HPDE6-E6E7 (cell line): ENCODE results near the gene CCDC60.

ENCODE experiments used
- DNase-seq: peaks from one replicate; pipeline ENCODE4 v3.0.0; 2011; ENCODE audit warnings: missing footprints; ENCODE audit errors: extremely low spot score

Gene CCDC60, protein sequence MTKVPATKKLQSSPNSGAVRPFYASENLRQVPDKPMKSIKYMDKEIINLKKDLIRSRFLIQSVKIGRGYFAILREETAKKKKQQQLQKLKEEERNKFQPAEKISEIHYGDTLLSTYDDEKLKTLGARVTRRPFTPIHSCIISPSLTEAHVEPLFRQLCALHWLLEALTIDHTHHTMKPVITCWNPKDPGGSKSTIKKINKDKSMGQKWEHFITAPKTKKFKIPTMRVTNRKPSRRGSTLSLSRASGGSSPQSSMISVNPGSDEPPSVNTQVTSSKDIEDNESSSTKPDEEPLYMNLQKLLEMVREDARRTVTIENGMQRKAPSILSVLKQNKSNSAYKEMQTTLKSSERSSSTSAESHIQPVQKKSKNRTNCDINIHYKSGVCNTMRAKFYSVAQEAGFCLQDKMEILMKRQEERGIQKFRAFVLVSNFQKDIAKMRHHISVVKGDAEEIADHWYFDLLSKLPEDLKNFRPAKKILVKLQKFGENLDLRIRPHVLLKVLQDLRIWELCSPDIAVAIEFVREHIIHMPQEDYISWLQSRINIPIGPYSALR

DNA sequence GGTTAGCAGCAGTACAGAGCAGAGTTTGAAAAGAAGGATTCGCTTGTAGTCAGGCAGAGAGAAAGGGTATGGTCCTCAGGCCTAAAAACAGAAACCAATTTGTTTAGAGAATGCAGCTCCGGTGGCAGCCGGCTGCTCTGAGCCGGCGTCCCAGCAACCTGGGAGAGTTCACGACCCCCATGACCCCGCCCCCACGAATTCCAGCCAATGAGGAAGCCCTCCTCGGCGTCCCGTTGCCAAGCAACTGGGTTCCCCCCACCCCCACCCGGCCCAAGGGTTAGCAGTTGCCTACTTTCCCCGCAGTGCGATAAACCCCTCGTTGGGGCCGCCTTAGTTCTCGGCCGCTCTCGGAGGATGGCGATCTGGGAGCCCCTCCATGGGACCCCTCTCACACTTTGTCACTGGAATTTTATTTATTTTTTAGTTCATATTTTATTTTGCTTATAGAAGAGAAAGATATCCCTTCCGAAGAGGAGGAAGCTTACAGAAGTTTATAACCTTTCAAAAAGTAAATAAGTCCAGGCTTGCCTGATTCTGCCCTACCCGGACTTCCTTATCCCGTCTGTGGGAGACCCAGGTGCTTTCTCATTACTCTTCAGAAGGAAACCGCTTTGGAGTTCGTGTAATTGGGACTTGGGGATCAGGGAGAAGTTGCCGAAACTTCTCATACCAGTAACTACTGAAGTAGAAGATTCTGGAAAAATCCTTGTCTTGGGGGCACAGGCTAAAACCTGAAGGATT is at the start of gene CCDC60:
Gene CCDC60, plus strand, starts transcription at position 300 of the 741 bp plus-strand sequence. CDS start 448 bp downstream, outside the sequence.
- no peak for DNase-seq

DNA sequence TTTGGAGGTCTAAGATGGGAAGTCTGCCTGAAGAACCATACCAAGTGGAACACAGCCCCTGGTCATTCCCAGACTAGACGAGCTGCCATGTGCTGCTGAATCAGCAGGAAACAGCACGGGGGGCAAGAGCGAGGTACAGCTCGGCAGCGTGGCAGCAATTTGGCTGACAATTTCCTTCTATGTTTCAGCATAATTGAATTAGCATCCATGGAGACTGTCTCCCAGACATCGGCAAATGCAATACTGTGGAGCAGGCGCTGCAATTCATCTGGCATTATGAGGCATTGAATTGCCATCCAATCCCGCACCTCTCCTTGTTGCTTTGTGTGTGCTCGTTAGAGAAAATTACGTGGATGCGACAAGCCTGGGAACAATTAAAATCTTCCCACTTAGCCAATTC is 46.0 kb upstream of the CCDC60 start:
- DNase-seq, result no peak

DNA sequence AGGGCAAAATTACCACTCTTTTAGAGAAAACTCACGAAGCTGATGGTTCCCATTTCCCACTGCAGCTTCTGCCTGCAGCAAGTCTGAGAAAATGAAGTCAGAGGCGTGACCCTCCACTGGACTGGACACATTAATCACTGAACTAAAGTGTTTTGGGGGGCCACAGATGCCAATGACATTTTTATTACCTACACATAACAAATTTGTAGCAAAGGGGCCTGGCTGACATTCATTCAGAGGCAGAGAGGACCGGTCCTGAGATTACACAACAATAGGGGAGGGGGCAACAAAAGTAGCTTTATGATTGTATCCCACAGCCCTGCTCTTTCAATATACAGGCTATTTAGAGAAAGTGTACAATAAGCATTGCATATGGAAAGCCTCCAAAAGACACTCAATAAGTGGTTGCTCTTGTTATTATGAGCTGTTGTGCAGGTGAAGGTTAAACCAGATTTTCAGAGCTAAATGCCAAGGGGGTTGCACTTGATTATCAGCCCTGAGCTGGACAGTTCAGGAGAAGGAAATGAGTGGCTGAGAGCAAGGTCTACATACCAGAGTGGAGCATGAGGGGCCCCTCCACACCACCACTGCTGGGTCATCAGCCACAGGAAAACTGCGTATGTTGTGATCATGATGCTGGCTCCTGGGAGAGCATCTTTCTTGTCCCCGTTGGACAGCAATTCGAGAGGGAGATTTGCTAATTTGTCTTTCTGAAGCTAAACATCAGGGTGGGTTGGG is 41.5 kb upstream of the CCDC60 start:
- no peak for DNase-seq

DNA sequence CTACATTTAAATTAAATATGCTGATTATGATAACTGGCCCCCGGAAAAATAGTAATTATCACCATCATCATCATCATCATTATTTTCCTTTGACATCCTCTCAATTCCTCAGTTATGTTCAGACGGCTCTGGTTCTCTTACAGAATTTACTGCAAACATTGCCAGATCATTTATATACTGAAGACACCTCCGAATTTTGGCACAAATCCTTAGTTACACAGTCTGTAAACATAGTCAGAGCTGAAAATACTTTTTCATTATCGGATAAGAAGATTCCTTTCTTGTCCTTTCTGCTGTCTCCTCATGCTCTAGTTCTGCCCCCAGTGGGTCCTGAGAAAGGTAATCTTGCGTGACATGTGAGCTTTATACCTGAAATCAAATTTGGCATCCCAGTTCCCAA is 40.3 kb upstream of the CCDC60 start:
- no peak for DNase-seq

DNA sequence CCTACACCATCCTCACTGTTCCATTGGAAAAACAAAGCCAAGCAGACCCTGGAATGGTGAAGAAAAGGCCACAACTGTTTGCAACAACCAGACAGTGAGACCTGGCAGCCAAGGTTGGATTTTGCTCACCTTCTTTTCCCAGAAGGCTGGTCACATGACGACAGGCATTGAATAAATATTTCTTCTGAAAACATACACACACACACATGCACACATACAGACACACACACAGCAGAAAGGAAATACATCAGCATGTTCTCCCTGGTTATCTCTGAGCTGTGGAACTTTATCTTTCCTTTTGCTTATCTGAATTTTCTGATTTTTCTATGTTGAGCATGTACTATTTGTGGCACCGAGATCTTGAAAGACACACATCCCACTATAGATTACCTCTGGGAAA is 38.0 kb upstream of the CCDC60 start:
- DNase-seq, result no peak

DNA sequence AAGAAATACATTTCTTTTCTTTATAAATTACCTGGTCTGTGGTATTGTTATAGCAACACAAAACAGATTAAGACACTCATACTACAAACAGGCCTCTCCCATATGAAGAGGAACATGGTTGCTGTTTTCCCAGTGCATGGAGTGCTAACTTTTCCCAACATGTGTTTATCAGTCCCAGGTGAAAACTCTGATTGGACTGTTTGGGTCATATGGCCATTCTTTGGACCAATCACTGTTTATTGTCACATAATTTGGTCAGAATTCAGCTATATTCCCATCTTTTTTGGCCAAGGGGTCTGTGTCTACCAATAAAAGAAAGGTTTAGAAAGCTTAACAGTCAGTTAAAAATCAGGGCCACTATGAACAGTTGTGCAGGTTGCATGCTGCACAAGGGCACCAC is 35.4 kb upstream of the CCDC60 start:
- DNase-seq, result no peak

DNA sequence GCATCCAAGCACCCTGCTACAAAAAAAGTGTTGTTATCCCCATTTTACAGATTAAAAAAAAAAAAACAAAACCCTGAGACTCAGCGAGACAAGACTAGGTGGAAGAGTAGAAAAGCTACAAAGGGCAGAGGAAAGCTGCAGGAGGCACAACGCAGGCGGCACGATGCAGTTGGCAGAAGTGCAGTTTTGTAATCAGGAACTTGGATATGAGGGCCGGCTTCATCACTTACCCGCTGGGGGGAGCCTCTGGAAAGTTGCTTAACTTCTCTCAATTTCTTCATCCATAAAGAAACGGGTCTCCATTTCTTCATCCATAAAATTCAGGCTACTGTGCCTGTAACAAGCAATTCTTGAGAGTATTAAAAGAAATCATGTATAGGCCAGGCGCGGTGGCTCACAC is 33.1 kb upstream of the CCDC60 start:
- no peak for DNase-seq

DNA sequence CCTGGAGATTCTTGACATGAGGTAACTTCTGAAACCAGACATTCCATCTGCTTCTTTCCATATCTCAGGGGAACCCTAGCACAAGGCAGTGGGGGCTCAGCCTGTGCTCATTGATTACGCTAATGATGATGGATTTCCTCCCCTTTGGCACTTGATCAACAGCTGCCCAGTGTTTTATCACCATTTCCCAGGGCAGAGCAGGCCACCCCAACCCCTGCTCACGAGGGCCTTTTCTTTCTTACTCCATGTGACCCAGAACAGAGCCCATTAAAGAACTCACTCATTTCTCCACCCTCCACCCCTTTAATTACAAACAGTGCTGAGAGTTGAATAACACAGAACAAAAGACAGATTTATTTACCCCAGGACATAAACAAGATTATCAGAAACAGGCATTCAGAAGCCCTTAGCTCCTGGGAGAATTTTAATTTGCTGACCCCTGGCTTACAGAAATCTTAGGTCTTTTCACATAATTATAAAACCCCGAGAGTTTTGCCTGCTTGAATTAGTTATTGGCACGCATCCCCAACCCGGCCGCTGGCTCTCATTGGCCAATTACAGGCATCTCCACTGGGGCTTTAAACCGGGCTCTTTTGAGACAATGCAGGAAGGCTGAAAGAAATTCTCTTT is 32.0 kb upstream of the CCDC60 start:
- no peak for DNase-seq

DNA sequence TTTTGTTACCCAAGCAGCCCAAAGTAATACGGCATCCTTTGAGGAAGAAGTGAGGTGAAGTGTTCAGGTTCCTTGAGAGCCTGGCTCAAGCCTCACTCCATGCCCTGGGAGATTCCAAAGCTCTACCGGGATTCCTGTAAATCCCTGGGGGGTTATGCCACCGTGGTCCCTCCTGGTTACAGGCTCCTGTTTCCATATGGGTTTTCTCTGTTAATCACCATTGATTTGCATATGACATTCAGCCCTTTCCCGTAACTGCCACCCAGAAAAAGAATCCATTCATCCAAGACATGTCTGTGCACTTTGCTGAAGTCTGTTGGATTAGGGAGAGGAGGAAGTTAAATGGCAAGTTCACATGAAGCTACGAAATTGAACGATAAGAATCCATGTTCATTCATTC is 27.9 kb upstream of the CCDC60 start:
- no peak for DNase-seq

DNA sequence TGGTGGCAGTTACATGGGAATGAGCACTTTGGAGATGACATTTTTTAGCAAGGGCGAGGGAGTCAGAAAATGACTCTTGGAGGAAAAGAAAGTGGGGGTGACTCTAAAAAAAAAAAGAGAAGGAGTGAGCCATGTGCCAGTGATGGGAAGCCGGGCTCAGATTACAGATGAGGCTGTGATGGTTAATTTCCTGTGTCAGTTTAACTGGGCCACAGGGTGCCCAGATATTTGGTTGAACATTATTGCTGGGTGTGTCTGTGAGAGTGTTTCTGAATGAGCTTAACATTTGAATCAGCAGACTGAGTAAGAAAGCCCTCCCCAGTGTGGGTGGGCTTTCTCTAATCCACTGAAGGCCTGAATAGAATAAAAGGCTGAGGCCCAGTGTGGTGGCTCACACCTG is 26.8 kb upstream of the CCDC60 start:
- no peak for DNase-seq

DNA sequence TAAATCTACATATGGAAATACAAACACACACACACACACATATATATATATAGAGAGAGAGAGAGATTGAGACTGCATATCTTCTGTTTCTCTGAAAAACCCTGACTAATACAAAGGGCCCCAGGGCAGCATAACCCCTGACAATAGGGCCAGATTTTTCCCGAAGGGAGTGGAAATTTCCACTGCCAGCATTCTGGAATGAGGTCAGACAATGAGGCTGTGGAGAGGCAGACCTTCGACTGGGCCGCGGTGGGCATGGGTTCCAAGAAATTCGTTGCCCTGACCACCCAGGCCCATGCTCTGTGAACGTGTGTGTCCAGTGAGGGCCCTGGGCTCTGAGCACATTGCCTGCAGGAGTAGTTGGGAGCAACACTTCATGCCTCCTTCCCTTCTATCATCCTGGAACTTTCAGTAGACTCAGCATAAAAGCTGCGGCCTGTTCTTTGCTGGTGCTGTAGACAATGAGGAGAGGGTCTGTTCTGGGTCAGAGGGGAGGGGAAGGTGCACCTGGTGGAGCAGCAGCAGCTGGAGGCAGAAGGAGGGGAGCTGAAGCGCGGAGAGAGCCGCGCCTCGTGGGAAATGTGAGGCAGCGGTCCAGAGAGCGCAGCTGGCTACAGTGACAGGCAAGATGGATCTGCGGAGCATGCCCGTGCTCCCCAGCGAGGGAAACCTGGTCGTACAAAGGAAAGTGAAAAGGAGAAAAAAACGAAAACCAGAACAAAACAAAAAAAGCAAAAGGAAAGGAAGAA is 25.6 kb upstream of the CCDC60 start:
- no peak for DNase-seq

DNA sequence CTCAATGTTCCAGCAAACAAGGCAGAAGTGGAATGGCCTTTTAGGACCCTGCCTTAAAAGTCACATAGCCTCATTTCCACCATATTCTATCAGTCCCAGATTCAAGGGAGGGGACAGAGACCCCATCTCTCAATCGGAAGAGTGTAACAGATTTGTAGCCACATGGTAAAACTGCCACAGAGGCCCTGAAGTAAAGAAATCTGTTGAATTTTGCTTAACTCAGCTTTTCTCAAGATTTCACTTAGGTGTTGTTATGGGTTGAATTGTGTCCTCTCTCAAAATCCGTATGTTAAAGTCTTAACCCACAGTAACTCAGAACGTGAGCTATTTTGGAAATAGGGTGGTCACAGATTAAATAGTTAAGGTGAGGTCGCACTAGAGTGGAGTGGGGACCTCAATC is 22.7 kb upstream of the CCDC60 start:
- DNase-seq, result no peak

DNA sequence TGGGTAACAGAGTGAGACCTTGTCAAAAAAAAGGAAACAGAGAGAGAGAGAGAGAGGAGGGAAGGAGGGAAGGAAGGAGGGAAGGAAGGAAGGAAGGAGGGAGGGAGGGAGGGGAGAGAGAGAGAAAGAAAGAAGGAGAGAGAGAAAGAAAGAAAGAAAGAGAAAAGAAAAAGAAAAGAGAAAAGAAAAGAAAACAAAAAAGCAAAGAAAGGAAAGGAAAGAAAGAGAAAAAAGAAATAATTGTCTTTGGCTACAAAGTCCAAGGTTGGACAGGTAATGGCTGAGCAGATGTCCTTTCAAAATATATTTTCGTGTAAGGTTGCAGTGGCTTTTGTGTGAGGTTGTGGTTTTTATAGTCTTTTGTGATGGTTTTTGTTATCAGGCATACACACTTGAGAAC is 21.6 kb upstream of the CCDC60 start:
- no peak for DNase-seq

DNA sequence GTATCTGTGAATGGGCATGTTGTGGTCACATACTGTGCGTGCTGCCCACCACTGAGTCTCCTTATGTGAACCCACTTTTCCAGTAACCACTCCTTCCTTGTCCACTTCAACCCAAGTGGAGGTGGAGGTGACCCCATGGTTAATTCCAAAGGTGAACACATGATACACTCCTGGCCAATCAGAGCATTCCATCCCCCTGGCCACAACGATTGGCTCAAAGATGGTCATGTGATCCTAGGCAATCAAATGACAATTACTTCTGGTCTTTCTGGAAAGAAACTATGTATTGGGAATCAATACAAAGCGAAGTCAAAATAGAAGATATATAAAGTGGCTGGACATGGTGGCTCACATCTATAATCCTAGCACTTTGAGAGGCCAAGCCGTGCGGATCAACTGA is 20.2 kb upstream of the CCDC60 start:
- no peak for DNase-seq

DNA sequence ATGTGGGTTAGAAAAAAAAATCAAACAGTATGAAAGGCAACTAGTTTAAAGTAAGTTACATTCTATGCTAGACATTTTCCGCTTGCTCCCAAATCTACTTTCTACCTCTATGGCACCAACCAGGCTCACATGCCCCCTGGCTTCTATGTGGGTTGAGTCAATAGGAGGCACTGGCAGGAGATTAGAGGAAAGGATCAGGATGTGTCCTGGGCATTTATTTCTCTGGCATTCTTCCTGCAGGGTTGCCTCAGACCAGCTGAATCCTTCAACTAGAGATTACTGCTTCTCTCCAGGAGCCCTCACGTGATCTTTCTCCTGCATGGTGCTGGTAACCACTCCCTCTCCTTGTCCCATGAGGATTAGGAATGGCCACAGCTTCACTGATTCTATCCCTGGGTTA is 14.9 kb upstream of the CCDC60 start:
- no peak for DNase-seq

DNA sequence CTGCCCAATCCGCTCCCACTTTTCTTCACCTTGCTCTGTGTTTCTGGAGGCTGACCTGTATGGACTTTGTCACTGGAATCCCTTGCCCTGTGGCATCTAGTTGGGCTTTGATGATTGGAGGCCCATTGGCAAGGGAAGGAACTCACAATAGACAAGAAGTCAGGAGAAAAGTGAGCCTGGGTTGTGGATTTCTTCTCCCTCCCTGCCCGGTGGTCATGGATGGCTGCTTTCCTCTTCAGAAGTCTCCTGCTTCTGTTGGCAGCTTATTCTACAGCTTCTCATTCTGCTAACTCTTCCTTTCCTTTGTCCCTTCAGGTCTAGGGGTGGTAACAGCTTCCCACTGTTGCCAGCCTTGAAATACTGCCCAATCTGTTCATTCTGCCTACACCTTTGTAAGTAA is 13.9 kb upstream of the CCDC60 start:
- DNase-seq, result no peak

DNA sequence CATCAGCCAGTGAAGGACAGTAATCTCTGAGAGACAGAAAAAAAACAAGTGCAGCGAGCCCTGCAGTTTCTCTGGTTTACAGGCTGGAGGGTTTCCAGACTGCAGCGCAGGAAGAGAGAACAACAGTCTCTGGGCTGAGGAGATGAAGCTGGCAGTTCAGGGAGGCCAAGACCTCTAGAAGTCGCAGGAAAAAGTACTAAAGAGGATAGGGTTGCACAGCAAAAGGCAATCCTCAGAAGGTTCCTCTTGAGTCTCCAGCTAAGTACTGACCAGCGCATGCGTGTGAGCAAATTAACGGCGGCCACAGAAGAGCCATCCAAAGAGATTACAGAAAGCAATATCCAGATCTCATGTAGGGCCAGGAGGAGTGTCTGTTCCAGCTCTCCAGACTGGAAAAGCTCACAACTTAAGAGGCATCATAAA is 12.2 kb upstream of the CCDC60 start:
- no peak for DNase-seq

DNA sequence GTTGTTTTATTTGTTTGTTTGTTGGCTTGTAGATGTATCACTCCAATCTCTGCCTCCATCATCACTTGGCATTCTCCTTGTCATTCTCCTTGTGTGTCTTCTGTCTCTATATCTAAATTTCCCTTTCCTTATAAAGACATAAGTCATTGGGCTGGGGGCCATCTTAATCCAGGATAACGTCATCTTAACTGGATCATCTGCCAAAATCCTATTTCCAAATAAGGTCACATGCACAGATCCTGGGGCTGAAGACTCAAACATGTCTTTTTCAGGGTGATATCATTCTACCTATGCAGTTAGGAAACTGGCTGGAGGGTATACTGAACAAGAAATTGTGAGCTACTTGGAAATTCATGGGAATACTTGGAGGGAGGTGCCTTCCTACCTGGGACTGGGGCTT is 8.7 kb upstream of the CCDC60 start:
- DNase-seq, result no peak

DNA sequence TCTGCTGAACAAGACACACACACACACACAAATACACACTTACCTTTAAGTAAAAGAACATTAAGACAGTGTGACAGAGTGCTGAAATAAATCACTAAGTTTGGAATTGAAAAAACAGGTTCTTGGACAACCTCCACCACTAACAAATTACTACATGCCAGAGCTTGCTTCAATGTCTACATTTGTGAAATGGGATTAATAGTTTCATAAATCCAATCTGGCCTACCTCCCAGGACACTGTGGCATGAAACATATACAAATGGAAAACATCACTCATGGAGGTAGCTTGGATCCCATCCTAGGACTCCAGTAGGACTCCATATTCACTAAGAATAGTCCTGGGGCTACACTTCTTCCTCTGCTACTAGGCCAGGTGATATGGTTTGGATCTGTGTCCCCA is 8.2 kb upstream of the CCDC60 start:
- no peak for DNase-seq

DNA sequence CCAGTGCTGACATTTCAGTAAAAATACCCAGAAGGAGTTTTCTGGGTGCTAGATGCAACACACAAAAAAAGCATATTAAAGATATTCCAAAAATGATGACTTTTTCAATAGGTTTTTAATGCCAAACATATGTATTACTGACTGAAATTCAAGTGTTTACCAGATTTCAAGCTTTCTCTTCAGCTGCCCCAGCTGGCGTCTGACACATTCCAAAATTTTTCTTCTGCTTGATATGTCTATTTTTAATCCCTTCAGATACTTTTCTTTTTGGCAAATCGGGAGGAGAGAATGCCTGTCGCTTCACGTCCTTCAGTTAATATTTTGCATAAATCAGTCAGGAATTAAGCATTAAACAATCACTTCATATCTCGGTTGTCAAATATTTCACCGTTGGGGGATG is 7.1 kb upstream of the CCDC60 start:
- DNase-seq, result no peak

DNA sequence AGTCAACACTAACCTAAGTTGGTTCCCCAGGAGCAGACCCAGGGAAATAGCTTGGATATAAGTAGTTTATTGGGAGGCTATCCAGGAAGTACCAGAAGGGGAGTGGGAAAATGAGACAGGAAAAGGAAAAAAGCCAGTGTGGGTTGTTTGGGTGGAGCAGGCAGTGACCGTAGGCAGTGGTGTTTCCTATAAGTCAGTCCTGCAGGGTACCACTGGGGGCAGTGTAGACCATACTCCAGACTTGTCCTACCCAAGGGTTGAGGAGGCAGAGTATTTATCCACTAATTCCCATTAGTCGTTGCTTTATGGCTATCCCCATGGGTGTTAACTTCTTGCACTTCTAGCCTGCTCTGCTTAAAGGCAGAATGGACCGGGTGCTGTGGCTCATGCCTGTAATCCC is 6.4 kb upstream of the CCDC60 start:
- no peak for DNase-seq
